Keratinocyte (primary cell): ENCODE results near the gene ADGRB2. TPM values are rescaled to one million over a fixed set of nuclear protein-coding genes. Genes with fewer than 3 reads are reported as not detected.

Experiments
- DNase-seq: peaks from one replicate; pipeline ENCODE4 v3.0.0-alpha.2; 2011; ENCODE audit warnings: low read depth, missing footprints, low spot score
- FAIRE-seq: peaks from 2 replicates; lab custom pipeline; 2011; peaks lifted over from hg19 to GRCh38; lab: Jason Lieb, UNC
- H2AFZ ChIP-seq: 2 replicates; pipeline ENCODE4 v1.6.0; 2012; ENCODE audit warnings: low read length, control low read depth, inconsistent platforms; ENCODE audit not compliant: control insufficient read depth
- H3K27ac ChIP-seq: 2 replicates; pipeline ENCODE4 v1.5.1; 2011; ENCODE audit warnings: low read length; ENCODE audit not compliant: control insufficient read depth, insufficient read depth
- H3K27me3 ChIP-seq: 3 replicates; pipeline ENCODE4 v1.6.0; 2011; ENCODE audit warnings: low read length; ENCODE audit not compliant: control insufficient read depth, insufficient read depth; ENCODE audit errors: extremely low read depth
- H3K36me3 ChIP-seq, 2 experiments: 2 replicates in 1 of 2; 3 replicates in 1 of 2; pipeline ENCODE4 v1.5.1; 2011; ENCODE audit warnings: low read length in 2 of 2, mild to moderate bottlenecking in 1 of 2; ENCODE audit not compliant: control insufficient read depth in 2 of 2, insufficient read depth in 2 of 2; ENCODE audit errors: extremely low read depth in 1 of 2
- H3K4me1 ChIP-seq: 3 replicates; pipeline ENCODE4 v1.5.1; 2011; ENCODE audit warnings: low read length; ENCODE audit not compliant: control insufficient read depth, insufficient read depth; ENCODE audit errors: extremely low read depth
- H3K4me2 ChIP-seq: 3 replicates; pipeline ENCODE4 v1.6.0; 2011; ENCODE audit warnings: low read depth, low read length; ENCODE audit not compliant: control insufficient read depth, insufficient read depth; ENCODE audit errors: extremely low read depth
- H3K4me3 ChIP-seq, 3 experiments: fragments of 200-600 bp in 1 of 3; sonication (generic) in 1 of 3; 2 replicates in 2 of 3; 3 replicates in 1 of 3; pipeline ENCODE4 v1.5.1; 2011 to 2016; ENCODE audit warnings: low read length in 3 of 3, mild to moderate bottlenecking in 3 of 3, control low read depth in 2 of 3, inconsistent platforms in 1 of 3, low read depth in 1 of 3, mixed read lengths in 1 of 3, mixed run types in 1 of 3, moderate library complexity in 1 of 3; ENCODE audit not compliant: control insufficient read depth in 2 of 3, insufficient read depth in 2 of 3; ENCODE audit errors: extremely low read depth in 1 of 3
- H3K79me2 ChIP-seq: 2 replicates; pipeline ENCODE4 v1.6.0; 2012; ENCODE audit warnings: low read length; ENCODE audit not compliant: control insufficient read depth, insufficient read depth
- H3K9ac ChIP-seq: 3 replicates; pipeline ENCODE4 v1.6.0; 2011; ENCODE audit warnings: low read length; ENCODE audit not compliant: control insufficient read depth, insufficient read depth; ENCODE audit errors: extremely low read depth
- H3K9me1 ChIP-seq: 3 replicates; pipeline ENCODE4 v1.6.0; 2011; ENCODE audit warnings: low read length; ENCODE audit not compliant: control insufficient read depth, insufficient read depth; ENCODE audit errors: extremely low read depth
- H3K9me3 ChIP-seq: 2 replicates; pipeline ENCODE4 v1.5.1; 2012; ENCODE audit warnings: low read depth, low read length; ENCODE audit not compliant: control insufficient read depth
- H4K20me1 ChIP-seq: 3 replicates; pipeline ENCODE4 v1.6.0; 2011; ENCODE audit warnings: low read length; ENCODE audit not compliant: control insufficient read depth, insufficient read depth; ENCODE audit errors: extremely low read depth
- EZH2 ChIP-seq: IDR thresholded peaks from one replicate; pipeline ENCODE4 v1.6.1; 2012; ENCODE audit warnings: inconsistent platforms, mild to moderate bottlenecking, low read length, moderate library complexity
- dilution Hi-C: fragments of 300-500 bp; cut with MboI; formaldehyde crosslinking; loops from one replicate; pipeline ENCODE4 v1.7.0; 2020; ENCODE audit warnings: low sequenced_read_pairs; ENCODE audit not compliant: extremely low pct_ligation_motif_present
- polyA plus RNA-seq, 5 experiments: library from polyadenylated mRNA; depleted of rRNA in 3 of 5; stranded (reverse) in 3 of 5; stranded (forward) in 1 of 5; unstranded in 1 of 5; fragments of >200 nt; gene quantifications; 1 replicate in 1 of 5; 2 replicates in 3 of 5; 3 replicates in 1 of 5; pipeline versions ENCODE4 v1.2.1 to v1.2.3, GENCODE V29; 2011 to 2012; ENCODE audit warnings: missing spikeins in 2 of 5, low read depth in 1 of 5, low replicate concordance in 1 of 5
- TF ChIP-seq, protein P1 (sequence below), 3 experiments: IDR thresholded peaks in 1 of 3; conservative IDR thresholded peaks in 1 of 3; optimal IDR thresholded peaks in 1 of 3; 2 replicates in 2 of 3; 3 replicates in 1 of 3; pipeline versions ENCODE3 to v1.5.1; 2011; ENCODE audit warnings: low read length in 3 of 3, mild to moderate bottlenecking in 3 of 3, moderate library complexity in 2 of 3, control low read depth in 1 of 3, inconsistent platforms in 1 of 3; ENCODE audit not compliant: insufficient read depth in 2 of 3; ENCODE audit errors: extremely low read depth in 1 of 3

ADGRB2 gene
- polyA plus RNA-seq, 1 donor (not counting 4 experiments of a cell fraction or from before 2014, with no cell fraction given), result 0.68 TPM

DNA sequence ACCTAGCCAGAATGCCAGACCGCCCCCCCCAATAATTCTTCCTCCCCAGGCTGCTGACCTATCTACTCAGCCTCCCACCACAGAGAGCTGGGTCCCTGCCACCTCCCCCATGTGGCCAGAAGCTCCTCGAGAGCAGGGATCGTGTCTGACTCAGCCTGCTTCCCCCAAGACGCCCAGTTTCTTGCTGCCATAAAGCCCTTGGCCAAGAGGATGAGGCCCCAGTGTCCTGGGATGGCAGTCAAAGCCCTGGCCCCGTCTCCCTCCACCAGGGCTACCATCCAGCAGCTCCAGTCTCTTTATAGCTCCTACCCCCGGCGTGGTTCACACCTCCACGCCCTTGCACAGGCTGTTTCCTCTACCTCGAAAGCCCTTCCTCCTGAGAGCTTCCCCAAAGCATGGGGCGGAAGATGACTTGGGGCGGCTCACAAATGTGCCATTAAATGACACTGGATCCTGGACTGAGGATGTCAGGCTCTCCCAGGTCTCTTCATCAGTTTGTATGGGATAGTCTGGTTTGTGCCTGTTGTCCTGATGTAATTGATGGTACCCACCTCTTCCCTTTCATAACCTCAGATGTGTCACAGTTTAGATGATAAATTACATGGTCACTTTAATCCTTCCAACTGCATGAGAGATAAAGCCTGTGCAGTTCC, 13.2 kb downstream of the ADGRB2 start:
- H4K20me1 ChIP-seq, result no peaks in the 10 kb centered on the region
- no peak overlapping the region for H2AFZ ChIP-seq
- H3K27me3 ChIP-seq, result peaks cover 5% of the 10 kb centered on the region
- H3K9me3 ChIP-seq, result no peaks in the 10 kb centered on the region
- H3K36me3 ChIP-seq, result no peaks in the 10 kb centered on the region
- H3K9me1 ChIP-seq, result no peaks in the 10 kb centered on the region
- no peak for DNase-seq
- FAIRE-seq, result no peak
- no peak overlapping the region for H3K9ac ChIP-seq
- no peak overlapping the region for H3K4me3 ChIP-seq
- peaks cover 29% of the 10 kb centered on the region for H3K4me1 ChIP-seq
- no peaks in the 10 kb centered on the region for H3K79me2 ChIP-seq
- no peak overlapping the region for H3K27ac ChIP-seq
- dilution Hi-C loops, result no loop called here
- TF ChIP-seq, protein P1, sequence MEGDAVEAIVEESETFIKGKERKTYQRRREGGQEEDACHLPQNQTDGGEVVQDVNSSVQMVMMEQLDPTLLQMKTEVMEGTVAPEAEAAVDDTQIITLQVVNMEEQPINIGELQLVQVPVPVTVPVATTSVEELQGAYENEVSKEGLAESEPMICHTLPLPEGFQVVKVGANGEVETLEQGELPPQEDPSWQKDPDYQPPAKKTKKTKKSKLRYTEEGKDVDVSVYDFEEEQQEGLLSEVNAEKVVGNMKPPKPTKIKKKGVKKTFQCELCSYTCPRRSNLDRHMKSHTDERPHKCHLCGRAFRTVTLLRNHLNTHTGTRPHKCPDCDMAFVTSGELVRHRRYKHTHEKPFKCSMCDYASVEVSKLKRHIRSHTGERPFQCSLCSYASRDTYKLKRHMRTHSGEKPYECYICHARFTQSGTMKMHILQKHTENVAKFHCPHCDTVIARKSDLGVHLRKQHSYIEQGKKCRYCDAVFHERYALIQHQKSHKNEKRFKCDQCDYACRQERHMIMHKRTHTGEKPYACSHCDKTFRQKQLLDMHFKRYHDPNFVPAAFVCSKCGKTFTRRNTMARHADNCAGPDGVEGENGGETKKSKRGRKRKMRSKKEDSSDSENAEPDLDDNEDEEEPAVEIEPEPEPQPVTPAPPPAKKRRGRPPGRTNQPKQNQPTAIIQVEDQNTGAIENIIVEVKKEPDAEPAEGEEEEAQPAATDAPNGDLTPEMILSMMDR (optimal IDR thresholded peaks at IDR 0.05 in 1 of 3, IDR thresholded peaks at IDR 0.05 in 1 of 3, conservative IDR thresholded peaks at IDR 0.05 in 1 of 3; ENCODE audit: extremely low read depth in 1 of 3, insufficient read depth in 2 of 3, low read length in 3 of 3), result no peak
- no peak for TF ChIP-seq EZH2
- H3K4me2 ChIP-seq, result no peak overlapping the region

DNA sequence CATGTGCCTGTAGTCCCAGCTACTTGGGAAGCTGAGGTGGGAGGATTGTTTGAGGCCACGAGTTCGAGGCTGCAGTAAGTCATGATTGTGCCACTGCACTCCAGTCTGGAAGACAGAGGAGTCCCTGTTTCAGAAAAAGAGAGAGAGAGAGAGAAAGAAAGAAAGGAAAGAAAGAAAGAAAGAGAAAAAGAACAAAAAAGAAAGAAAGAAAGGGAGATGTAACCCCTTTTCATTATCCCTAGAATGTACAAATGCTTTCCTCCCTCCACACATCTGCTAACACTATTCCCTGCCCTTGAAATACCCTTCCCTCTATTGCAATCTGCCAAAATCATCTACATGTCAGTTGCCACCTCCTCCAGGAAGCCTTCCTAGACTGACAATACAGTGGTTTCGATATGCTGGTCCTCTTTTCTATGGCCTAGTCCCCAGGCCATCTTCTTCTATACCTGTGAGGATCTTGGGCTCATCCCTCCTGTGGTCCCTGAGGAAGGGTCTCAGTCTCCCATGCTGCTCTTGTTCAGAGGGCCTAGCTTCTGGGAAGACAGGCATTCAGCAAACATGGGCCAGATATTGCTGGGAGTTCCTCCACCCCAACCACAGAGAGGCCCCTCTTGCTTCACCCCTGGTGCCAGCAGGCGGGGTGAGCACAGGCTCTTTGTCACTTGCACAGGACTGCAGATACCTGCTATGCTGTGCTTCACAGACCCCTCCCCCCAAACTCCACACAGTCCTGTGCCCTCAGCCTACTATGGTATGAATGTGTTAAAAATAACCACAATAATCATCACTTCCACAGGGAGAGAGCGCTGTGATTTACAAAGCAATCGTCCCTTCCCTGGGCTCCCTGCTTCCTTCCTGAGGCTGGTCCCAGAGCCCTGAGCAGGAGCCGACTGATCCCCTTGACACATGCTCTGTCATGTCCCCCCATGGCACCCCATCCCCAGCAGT, 14.1 kb downstream of the ADGRB2 start:
- peaks cover 22% of the 10 kb centered on the region for H3K4me1 ChIP-seq
- H3K79me2 ChIP-seq, result no peaks in the 10 kb centered on the region
- H2AFZ ChIP-seq, result no peak overlapping the region
- TF ChIP-seq EZH2, result no peak
- TF ChIP-seq, protein P1 (optimal IDR thresholded peaks at IDR 0.05 in 1 of 3, IDR thresholded peaks at IDR 0.05 in 1 of 3, conservative IDR thresholded peaks at IDR 0.05 in 1 of 3; ENCODE audit: extremely low read depth in 1 of 3, insufficient read depth in 2 of 3, low read length in 3 of 3), result no peak
- no peak overlapping the region for H3K4me2 ChIP-seq
- no peaks in the 10 kb centered on the region for H4K20me1 ChIP-seq
- no peak overlapping the region for H3K27ac ChIP-seq
- H3K36me3 ChIP-seq, result no peaks in the 10 kb centered on the region
- H3K9ac ChIP-seq, result no peak overlapping the region
- no peak overlapping the region for H3K4me3 ChIP-seq
- FAIRE-seq, result no peak
- no peaks in the 10 kb centered on the region for H3K9me3 ChIP-seq
- H3K27me3 ChIP-seq, result peaks cover 5% of the 10 kb centered on the region
- H3K9me1 ChIP-seq, result no peaks in the 10 kb centered on the region
- DNase-seq, result no peak
- dilution Hi-C loops, result no loop called here
